OCI-M1 (cell line): Measurements from ENCODE around the gene KRTAP3-3.

ENCODE experiments used
- DNase-seq: peaks from one replicate; lab custom pipeline; 2025; lab: John Stamatoyannopoulos, UW

KRTAP3-3 gene

GRCh38 chr17:40958086-40958953, 35.6 kb downstream of the KRTAP3-3 start:
- no peak for DNase-seq

DNA sequence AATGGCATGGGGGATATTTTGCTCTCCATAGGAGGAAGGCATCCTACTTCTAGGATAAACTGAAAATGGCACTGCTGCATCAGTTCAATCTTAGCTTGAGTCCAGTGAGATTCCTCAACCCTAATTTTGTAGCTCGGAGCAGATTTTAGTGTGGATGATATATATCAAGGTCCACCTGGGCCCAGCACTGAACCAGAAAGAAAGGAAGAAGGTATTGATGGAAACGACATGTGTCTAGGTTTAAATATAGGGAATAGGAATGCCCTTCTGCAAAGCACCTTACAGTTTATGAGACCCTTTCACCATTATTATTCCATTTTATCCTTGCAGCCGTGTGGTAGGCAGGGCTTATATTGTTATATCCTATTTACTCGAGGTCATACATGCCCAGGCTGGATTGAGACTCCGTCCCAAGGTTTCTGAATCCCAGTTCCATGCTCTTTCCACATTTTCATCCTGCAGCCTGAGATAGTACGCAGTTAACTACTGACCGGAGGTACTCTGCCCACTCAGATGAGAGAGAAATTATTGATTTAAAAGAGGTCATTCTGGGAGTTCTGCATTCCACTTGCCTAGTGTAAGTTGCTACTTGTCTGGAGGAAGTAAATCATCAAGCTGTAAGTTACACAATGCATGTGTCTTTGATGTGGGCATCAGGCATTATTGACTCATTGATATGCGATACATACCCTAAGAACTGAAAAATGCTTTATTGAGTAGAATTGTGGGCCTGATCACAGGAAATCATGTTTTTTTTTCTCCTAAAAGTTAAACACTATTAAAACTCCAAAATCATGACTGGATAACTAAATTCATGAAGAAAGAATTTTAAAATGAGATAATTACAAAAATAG, 37.3 kb downstream of the KRTAP3-3 start:
- DNase-seq = no peak

GRCh38 chr17:40953881-40954280, 40.1 kb downstream of the KRTAP3-3 start:
- no peak for DNase-seq

- DNase-seq = no peak
Observed at GRCh38 chr17:40952661-40953060, 41.3 kb downstream of the KRTAP3-3 start.

- DNase-seq = no peak
Observed at GRCh38 chr17:40952154-40952553, 41.8 kb downstream of the KRTAP3-3 start.

GRCh38 chr17:40951011-40951622, 42.8 kb downstream of the KRTAP3-3 start:
- DNase-seq = no peak

DNA sequence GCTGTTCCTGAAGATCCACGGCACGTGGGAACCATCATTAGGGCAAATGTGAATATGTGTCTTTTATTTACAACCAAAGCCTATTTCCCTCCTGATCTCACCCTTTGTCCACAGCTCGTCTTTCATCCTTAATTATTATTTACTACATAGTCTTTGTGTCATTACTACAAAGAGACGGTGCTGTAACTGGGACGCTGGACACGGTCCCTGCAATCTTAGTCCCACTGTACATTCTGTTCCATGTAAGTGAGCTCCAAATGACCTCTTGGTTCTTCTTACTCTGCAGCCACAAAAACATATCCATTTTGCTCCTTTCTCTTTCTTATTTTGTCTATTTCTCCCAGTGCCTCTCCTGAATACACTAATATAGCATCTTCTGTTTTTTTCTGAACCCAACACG, 43.8 kb downstream of the KRTAP3-3 start:
- no peak for DNase-seq

- DNase-seq = no peak
Observed at GRCh38 chr17:40949418-40949817, 44.5 kb downstream of the KRTAP3-3 start.

DNA sequence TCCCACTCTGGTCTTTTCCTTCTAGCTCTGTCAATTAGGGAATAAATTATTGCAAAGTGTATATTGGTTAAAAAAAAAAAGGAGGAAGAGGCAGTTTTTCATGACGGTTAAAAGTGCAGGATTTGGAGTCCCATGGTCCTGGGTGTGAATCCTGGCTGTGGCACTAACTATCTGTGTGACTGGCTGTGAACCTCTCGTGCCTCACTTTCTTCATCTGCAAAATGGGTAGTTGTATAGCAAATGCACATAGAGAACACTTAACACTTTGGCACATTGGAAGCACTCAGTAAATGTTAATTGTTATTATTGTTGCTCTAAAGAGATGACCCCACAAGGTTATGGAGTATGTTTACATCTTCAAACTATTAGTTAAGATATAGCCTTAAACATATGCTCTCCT, 46.0 kb downstream of the KRTAP3-3 start:
- no peak for DNase-seq

GRCh38 chr17:40945414-40945813, 48.5 kb downstream of the KRTAP3-3 start:
- DNase-seq = no peak

DNA sequence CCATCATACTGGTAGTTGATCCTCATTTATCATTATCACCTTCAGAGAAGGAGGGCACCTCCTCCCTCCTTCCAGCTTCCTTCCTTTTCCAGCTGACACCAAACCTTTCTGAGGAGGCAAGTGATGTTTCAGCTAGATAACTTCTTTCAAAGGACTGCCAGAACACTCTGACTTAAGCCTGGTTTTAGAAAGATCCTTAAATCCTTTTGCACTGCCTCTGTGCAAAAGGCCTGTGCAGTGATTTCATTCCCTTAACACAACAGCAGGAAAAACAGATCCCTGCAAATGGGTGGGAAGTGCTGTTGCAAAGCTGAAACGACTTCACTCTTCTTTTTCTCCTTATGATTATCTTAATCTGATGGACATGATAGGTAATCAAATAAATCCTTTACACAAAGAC, 49.4 kb downstream of the KRTAP3-3 start:
- DNase-seq = no peak
